Prostate gland (tissue), 2 donors: ENCODE data around the gene TM4SF20. TPM values are rescaled to one million over a fixed set of nuclear protein-coding genes. Genes with fewer than 3 reads are reported as not detected.
A peak's percentile ranks its signal among the peaks of the same experiment; 100 is the strongest.

Source experiments
- DNase-seq: peaks from one replicate; pipeline ENCODE4 v3.0.0-alpha.2; 2019; ENCODE audit warnings: low spot score
- H3K27ac ChIP-seq, 2 donors: fragments of 200-600 bp; sonication (generic); 2 replicates each; pipeline ENCODE4 v1.5.1; 2017 to 2019
- H3K27me3 ChIP-seq: fragments of 200-600 bp; sonication (generic); replicated peaks from 2 replicates; pipeline ENCODE4 v1.5.1; 2019; ENCODE audit not compliant: insufficient read depth
- H3K36me3 ChIP-seq, 2 donors: fragments of 200-600 bp; sonication (generic); 1 replicate in 1 of 2; 2 replicates in 1 of 2; pipeline versions ENCODE4 v1.5.1 to v1.8.1; 2017 to 2019
- H3K4me1 ChIP-seq: fragments of 200-600 bp; sonication (generic); replicated peaks from 2 replicates; pipeline ENCODE4 v1.5.1; 2019
- H3K4me3 ChIP-seq, 2 donors: fragments of 200-600 bp; sonication (generic); 2 replicates each; pipeline ENCODE4 v1.5.1; 2017 to 2019
- H3K9me3 ChIP-seq: fragments of 200-600 bp; sonication (generic); 2 replicates; pipeline ENCODE4 v1.5.1; 2017
- CTCF ChIP-seq, 4 experiments: fragments of 200-600 bp in 2 of 4; fragments of 450-650 bp in 2 of 4; sonication (generic) in 2 of 4; IDR thresholded peaks; 1 replicate in 3 of 4; 2 replicates in 1 of 4; pipeline ENCODE4 v1.5.1; 2016 to 2019; ENCODE audit warnings: antibody characterized with exemption in 4 of 4, mild to moderate bottlenecking in 2 of 4, moderate library complexity in 2 of 4
- POLR2A ChIP-seq: fragments of 450-650 bp; IDR thresholded peaks from one replicate; pipeline ENCODE4 v1.6.1; 2016; ENCODE audit warnings: antibody characterized with exemption, mild to moderate bottlenecking
- POLR2AphosphoS5 ChIP-seq: sonication (generic); formaldehyde crosslinking; IDR thresholded peaks from one replicate; pipeline ENCODE4 v1.6.1; 2017; ENCODE audit warnings: antibody characterized with exemption
- WGBS: methylation state at CpG from one replicate; pipeline ENCODE4 v1.1.5; 2018; 5-methylcytosine and 5-hydroxymethylcytosine counted together
- intact Hi-C: fragments of 100-400 bp; cut with DNase I; formaldehyde crosslinking; loops from one replicate; pipeline ENCODE4 v1.14.2; 2022
- total RNA-seq, 2 donors: library from RNA; depleted of rRNA; stranded (reverse); fragments of >200 nt; gene quantifications; one replicate each; pipeline ENCODE4 v1.1.0, GENCODE V29; 2016

Gene TM4SF20
- total RNA-seq, 2 donors from 2014 or later = not detected

DNA sequence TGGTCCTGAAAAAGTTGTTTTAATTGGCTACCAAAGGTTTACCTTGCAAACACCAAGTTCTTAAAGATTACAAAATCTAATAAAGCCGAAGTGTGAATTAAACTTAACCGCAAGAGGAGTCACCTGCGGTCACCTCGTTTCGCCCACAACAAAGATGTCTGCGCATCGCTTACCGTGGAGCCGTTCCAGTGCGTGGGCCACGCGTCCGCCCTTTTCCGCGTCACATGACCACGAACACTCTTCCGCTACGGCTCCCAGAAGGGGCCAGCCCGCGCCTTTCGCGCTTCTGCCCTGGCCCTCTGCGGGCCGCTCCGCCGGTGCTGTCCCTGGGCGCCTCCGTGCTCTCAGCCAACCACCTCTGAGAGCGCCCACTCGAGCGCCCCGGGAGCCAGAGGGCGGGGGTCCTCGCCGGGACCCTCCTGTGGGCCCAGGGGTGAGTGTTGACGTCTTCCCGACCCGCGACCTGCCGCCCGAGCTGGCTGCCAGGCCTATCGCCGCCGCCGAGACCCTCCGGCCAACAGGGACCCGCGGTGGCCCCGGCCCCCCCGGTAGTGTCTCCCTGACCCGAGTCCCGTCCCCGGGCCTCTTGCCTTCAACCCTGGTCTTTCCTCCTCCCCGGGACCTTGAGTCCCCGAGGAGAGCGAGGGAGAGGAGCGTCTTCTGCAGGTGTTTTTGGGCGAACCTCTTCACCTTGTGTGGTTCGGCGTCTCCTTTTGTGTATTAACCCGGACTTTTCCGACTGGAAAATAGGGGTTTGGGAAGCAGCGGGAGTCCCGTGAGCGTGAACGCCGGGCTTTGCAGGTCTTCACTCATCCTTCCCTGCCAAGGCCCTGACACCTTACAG, 53.9 kb downstream of the TM4SF20 start, which contains the start of gene MFF:
Gene MFF (plus strand): TSS at position 257 of the 844 bp plus-strand sequence. CDS start 5,415 bp downstream, outside the sequence.
- WGBS = under 1% methylated on average over 58 of the region's 67 CpGs
- Histone ChIP-seq H3K4me3 (peak within 1 kb of the TSS; percentile 94), H3K36me3 (no peaks in the 10 kb centered on the region), H3K9me3 (no peaks in the 10 kb centered on the region), H3K27ac (peak within 1 kb of the TSS; percentile 91 to 93), H3K4me1 (no peaks in the 10 kb centered on the region), H3K27me3 (no peaks in the 10 kb centered on the region)
- peak; percentile 93 for DNase-seq
- intact Hi-C loops = loop anchor here (10.0 kb wide), 1 partner anchor 190 kb away; no protein-coding TSS in a partner anchor
- TF ChIP-seq POLR2AphosphoS5 = peak; percentile 97
- TF ChIP-seq CTCF (IDR thresholded peaks at IDR 0.05) = peak in 2 of 4 experiments; percentile 28 to 35
- TF ChIP-seq POLR2A = peak; percentile 63

DNA sequence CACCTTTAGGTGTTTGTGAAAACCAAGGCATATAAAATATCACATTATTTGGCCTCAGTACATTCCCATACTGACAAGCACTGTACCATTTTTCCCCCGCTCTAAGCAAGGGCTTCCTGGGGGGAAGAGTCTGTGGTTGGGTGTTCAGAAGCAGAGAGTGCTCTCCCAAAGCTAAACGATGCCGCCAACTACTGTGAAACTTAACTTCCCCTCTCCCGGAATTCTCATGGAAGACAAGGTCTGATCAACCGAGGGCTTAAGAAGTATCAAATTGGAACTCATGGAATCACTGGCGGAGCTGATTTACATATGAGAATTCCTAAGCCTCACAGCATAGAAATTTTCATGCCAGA, 54.5 kb downstream of the TM4SF20 start:
- H3K36me3 ChIP-seq = no peaks in the 10 kb centered on the region
- H3K4me3 ChIP-seq = peak overlapping the region; percentile 94
- H3K27ac ChIP-seq = peak overlapping the region; percentile 91 to 93
- TF ChIP-seq POLR2A = no peak
- TF ChIP-seq POLR2AphosphoS5 = no peak
- no peak for TF ChIP-seq CTCF (IDR thresholded peaks at IDR 0.05)
- no peaks in the 10 kb centered on the region for H3K9me3 ChIP-seq
- no peaks in the 10 kb centered on the region for H3K4me1 ChIP-seq
- intact Hi-C loops = loop anchor here (10.0 kb wide), 1 partner anchor 190 kb away; no protein-coding TSS in a partner anchor
- 13% methylated on average over 6 of the region's 6 CpGs for WGBS
- H3K27me3 ChIP-seq = no peaks in the 10 kb centered on the region
- DNase-seq = peak; percentile 7

- Histone ChIP-seq H3K36me3 (no peaks in the 10 kb centered on the region), H3K4me3 (no peak overlapping the region), H3K27ac (no peak overlapping the region), H3K4me1 (no peaks in the 10 kb centered on the region), H3K9me3 (no peaks in the 10 kb centered on the region), H3K27me3 (no peaks in the 10 kb centered on the region)
- no peak for DNase-seq
- TF ChIP-seq POLR2A (no peak), CTCF (IDR thresholded peaks at IDR 0.05) (no peak), POLR2AphosphoS5 (no peak)
- 97% methylated on average over 4 of the region's 4 CpGs for WGBS
- intact Hi-C loops = loop anchor here (10.0 kb wide), 1 partner anchor 189 kb away; no protein-coding TSS in a partner anchor
Observed at GRCh38 chr2:227323818-227324217, 55.3 kb downstream of the TM4SF20 start.

DNA sequence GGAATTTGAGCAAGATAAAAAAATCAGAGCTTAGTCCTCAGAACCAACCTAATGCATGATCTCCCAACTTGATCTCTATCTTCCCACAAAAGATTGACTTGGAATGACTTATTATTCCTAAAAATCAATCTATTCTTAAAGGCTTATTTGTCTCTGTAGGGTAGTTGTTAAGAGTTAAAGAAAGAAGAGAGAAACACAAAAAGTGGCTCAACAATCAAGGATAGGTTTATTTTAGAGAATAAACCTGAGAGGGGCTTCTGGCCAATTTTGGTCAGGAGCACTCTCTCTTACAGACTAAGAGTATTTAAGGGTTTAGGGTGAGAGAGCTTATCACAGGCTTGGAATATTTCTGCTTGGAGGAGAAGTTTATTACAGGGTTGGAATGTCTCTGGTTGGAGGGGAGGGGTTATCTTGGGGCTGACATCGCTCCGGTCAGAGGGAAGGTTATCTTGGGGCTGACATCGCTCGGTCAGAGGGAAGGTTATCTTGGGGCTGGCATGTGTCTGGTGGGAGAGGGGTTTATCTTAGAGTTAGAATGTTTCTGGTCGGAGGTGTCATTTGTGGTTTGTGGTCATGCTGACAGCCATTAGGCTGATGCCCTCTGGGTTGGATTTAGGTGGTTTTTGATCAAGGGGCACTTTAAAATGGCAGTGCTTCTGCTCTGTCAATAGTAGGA, 56.4 kb downstream of the TM4SF20 start:
- 93% methylated on average over 5 of the region's 5 CpGs for WGBS
- Histone ChIP-seq H3K27ac (no peak overlapping the region), H3K36me3 (no peaks in the 10 kb centered on the region), H3K27me3 (no peaks in the 10 kb centered on the region), H3K4me1 (no peaks in the 10 kb centered on the region), H3K9me3 (no peaks in the 10 kb centered on the region), H3K4me3 (no peak overlapping the region)
- intact Hi-C loops = loop anchor here (10.0 kb wide), 1 partner anchor 188 kb away; no protein-coding TSS in a partner anchor
- no peak for DNase-seq
- TF ChIP-seq POLR2AphosphoS5 (no peak), CTCF (IDR thresholded peaks at IDR 0.05) (no peak), POLR2A (no peak)
